Glomerular endothelial cell (primary cell): Measurements from ENCODE around the gene PSENEN. TPM values are rescaled to one million over a fixed set of nuclear protein-coding genes. Genes with fewer than 3 reads are reported as not detected.
A peak's percentile ranks its signal among the peaks of the same experiment; 100 is the strongest.

Source experiments
- DNase-seq: peaks from one replicate; pipeline ENCODE4 v3.0.0-alpha.2; 2011; ENCODE audit warnings: low read depth, low spot score; ENCODE audit errors: extremely low read depth
- total RNA-seq: library from RNA; depleted of rRNA; stranded (reverse); fragments of >200 nt; gene quantifications from 2 replicates; pipeline ENCODE4 v1.2.3, GENCODE V29; 2015

Gene PSENEN
- total RNA-seq, 1 donor from 2014 or later = 75.0 TPM

DNA sequence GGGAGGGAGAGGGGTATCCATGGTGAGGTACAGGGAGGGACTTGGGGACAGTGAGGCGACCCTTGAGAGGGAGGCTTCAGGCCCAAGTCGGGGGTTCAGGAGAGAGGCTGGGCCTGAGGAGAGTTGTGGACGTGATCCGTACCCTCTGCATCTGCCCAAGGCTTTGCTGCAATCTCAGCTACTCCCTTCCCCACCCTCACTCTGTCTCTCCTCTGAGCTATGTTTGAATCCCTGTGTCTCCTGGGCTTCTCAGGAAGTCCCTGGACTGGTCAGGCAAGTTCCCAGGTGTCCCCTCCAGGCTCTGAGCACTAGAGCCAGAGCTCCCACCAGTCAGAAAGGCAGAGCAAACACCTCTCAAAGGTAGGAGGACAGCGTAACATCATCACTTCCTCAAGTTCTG, 4.7 kb downstream of the PSENEN start:
- DNase-seq = no peak

- no peak for DNase-seq
Observed at GRCh38 chr19:35751839-35752745, 6.6 kb downstream of the PSENEN start.

GRCh38 chr19:35752746-35753350, 7.4 kb downstream of the PSENEN start:
- no peak for DNase-seq

DNA sequence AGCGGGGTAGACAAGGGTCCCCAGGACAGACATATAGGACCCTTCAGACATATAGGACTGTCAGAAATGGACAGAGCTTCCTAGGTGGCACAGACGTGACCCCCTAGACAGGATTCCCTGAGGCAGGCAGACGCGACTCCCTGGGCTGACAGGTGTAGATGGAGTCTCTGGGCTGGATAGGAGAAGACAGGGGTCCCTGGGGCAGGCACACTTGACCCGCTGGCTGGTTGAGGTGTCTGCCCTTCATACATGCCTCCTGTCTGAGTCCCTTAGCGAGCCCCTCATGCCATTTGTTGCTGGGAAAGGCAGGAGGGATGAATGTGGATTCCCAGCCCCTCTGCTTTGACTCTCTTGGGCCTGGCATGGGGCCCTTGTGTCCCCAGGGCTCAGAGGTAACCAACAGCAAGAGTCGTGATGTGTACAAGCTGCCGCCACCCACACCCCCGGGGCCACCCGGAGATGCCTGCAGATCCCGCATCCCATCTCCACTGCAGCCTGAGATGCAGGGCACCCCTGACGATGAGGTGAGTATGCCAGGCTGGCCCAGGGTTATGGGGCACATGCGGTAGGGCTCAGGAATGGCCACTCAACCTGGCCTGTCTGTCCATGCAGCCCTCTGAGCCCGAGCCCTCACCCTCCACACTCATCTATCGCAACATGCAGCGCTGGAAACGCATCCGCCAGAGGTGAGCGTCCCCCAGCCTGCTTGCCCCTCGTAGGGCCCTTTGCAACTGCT, 8.4 kb downstream of the PSENEN start:
- no peak for DNase-seq

- no peak for DNase-seq
Observed at GRCh38 chr19:35754370-35755130, 9.1 kb downstream of the PSENEN start.

- no peak for DNase-seq
Observed at GRCh38 chr19:35755131-35755549, 9.7 kb downstream of the PSENEN start.

- DNase-seq = no peak
Observed at GRCh38 chr19:35755550-35756376, 10.3 kb downstream of the PSENEN start.

DNA sequence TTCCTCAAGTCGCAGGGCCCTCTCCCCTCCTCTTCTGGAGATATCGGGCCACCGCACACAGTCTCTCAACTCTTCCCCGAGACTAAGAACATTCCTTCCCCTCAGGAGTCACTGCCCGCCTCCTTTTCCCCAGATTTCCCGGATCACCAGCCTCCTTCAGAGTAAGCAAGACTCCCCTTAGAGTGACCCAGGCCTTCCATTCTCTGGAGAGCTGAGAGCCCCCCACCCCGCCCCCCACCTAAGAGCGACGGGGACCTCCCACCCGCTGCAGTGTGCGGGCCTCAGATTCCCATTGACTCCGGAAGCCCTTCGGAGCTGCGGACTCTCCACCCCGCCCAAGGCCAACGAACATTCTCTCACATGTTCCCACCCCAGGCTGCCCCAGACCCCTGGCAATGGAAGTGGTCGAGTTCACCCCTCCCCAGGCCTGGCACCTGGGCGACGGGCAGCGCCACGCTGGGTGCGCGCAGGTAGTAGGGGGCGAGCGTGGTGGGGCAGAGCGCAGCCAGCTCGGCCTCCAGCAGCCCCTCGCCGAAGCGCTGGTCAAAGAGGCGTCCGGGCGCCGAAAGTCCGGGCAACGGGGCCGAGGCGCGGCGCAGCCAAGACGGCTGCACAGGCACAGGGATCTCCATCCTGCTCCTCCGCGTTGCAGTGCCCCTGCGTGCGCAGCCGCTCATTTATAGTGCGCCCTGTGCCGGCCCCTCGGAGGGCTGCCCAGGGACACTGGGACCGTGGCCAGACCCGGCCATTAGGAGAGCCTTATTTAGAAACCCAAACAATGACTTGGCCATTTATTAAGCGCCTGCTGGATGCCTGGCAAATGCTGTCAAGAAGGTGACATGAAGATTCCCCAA, 11.2 kb downstream of the PSENEN start, which contains the start of gene HSPB6:
HSPB6 (minus strand) TSS at position 653 of the 854 bp plus-strand sequence; CDS start at position 632, 21 bp downstream.
- DNase-seq = no peak

DNA sequence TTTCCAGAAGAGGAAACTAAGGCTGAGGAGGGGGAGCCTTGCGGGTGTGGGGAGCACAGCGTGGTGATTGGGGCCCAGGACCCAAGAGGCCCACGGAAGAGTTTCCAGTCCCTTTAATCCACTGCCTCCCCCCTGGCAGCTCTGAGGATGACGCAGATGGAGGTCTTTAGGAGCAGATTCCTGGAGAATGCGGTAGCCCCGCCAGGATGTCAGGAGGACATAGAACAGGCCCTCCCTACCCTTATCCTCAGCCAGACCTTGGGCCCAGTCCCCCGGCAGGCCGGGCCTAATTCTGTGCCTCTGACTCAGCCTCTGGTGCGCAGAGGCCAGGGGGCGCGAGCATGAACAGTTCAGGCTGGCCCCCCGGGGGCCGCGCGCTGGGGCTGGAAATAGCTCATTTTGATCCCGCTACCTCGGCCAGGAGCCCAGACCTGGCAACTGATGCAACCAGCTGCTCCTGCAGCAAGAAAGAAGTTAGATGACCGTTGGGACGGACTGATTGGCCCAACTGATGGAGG, 11.8 kb downstream of the PSENEN start:
- no peak for DNase-seq

DNA sequence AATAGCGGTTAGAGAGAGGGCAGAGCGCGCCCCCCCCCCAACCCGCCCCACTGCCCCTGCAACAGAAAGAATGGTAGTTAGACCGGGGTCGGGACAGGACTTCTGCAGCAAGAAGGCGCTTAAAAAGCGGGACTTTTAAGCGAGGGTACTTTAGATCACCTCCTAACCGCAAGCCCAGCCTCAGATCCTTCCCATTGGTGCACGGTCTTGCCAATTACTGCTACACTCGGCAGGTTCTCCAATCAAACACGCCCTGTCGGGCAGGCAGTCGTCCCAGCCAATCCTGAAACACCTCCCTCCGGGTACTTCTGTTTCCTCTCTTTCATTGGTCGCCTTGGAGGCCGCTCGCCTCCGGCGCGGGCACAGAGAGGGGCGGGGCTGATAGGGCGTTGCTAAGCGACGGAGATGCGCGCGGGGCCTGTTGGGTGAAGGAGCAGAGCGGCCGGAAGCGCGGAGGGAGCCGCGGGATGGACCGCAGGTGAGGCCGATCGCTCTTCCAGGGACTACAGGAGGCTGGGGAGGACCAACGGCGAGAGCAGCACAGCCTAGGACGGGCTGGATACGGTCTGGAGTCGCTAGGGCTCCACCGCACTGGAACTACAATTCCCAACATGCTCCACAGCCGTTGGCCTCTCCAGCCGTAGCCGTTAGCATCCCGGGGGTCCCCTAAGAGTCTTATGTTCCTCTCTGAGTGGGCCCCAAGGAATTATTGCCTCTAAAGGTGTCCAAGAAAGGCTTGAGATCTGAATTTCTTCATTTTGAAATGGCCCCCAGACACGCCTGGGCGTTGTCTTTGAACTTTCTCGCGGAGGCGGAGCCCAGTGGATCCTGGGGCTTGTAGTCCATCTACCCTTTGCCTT, 12.5 kb downstream of the PSENEN start, which contains the start of gene PROSER3:
PROSER3 (plus strand) TSS at position 428 of the 860 bp plus-strand sequence; CDS start at position 468, 40 bp downstream.
- peak; percentile 97 for DNase-seq

GRCh38 chr19:35759697-35760096, 14.2 kb downstream of the PSENEN start:
- no peak for DNase-seq

DNA sequence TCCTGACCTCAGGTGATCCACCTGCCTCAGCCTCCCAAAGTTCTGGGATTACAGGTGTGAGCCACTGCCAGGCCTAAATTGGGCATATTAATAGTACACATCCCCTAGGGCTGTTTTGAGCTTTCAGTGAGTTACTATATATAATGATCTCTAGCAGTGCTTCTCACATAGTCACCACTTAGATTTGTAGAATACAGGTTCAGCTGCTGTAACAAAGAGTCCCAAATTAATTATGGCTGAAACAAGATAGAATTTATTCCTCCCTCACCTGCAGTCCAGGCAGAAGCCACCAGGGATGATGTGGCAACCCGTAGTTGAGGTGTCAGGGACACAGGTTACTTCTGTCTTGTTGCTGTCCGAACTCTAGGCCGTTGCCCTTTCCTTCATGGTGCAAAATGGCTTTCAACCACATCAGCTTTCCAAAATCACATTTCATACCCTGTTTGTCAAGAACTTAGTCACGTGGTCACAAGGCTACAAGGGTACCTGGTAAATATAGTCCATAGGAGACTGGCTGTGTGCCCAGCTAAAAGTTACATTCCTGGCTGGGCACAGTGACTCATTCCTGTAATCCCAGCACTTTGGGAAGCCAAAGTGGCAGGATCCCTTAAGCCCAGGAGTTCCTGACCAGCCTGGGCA, 15.4 kb downstream of the PSENEN start:
- DNase-seq = no peak

GRCh38 chr19:35764432-35765315, 19.2 kb downstream of the PSENEN start:
- no peak for DNase-seq

- no peak for DNase-seq
Observed at GRCh38 chr19:35766571-35767104, 21.2 kb downstream of the PSENEN start.

GRCh38 chr19:35767288-35768081, 22.0 kb downstream of the PSENEN start:
- DNase-seq = no peak
